ENCODE measurements around the gene DLST. TPM values are rescaled to one million over a fixed set of nuclear protein-coding genes. Genes with fewer than 3 reads are reported as not detected.
"Not testable (repeated sequence)": the region's sequence is repeated elsewhere in the genome, so short reads cannot be mapped to it uniquely, and the experiment has no call there.

The DLST gene
- total RNA-seq, 1 experiment from 2014 or later = 71.6 TPM

DNA sequence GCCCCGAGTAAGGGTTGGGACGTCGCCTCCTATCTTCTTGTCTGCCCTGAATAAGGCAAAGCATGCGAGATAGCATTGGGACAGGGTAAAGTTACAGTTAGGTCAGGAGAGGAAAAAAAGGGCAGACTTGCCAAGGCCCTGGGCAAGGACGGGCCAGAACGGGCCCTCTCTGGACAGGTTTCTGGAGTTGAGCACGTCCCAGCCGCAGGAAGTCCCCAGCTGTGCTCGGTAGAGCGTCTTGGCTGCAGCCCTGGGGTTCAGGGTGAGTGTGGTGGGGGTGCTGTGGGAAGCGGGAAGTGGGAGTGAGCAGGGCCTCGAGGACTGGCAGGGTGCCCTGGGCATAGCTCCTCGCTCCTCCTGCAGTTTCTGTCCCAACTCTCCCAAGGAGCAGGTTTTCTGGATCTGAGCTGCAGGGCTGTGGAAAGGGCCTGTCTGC, 35.9 kb downstream of the DLST start:
- DNase-seq (ENCODE audit: low read depth) = no peak

DNA sequence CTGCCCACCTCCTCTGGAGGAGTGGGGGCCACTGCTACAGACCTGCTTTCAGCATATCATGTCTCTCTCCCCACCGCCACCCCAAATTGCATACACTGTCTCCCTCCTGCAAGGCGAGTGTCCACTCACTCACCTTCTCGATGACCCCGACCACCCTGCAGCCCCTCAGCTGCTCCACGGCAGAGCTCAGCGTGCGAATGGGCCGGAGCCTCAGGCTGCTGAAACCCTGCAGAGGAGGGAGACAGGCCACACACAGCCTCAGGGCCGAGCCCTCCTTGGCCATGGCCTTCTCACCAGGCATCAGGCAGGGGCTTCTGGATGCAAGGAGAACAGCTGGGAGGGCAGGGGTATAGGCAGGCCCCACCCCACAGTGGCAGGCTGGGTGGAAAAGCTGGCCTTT, 36.7 kb downstream of the DLST start:
- DNase-seq (ENCODE audit: low read depth) = no peak

DNA sequence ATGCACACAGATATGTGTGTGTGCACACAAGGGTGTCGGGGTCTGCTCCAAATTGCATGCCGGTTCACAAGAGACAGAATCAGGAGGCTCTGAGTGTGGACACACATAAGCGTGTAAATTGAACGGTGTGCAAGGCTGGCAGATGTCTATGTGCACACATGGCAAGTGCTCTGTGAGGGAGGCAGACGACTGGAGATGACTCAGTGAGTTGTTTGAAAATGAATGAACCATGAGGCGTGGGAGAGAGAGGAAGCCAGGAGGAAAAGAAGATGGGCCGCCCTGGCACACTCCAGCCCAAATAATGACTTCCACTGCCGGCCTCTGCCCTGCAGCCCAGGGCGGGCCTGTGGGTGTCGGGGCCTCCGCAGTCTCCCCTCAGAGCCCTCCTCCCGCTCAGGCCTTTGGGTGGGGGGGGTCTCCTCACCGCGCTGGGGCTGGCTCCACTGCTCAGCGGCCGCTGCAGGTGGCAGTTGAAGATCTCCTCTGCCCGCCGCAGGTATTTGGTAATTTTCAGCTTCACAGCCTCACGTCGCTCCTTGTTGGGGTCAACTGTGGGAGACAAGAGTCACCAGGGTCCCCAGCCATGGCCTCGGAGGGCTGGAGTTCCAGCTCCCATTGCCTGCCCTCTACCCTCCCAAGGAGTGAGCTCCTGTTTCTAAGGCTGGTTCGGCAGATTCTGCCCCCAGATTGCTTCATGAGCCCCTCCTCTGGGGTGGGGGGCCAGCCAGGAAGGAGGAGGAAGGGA, 37.9 kb downstream of the DLST start:
- no peak for DNase-seq (ENCODE audit: low read depth)

DNA sequence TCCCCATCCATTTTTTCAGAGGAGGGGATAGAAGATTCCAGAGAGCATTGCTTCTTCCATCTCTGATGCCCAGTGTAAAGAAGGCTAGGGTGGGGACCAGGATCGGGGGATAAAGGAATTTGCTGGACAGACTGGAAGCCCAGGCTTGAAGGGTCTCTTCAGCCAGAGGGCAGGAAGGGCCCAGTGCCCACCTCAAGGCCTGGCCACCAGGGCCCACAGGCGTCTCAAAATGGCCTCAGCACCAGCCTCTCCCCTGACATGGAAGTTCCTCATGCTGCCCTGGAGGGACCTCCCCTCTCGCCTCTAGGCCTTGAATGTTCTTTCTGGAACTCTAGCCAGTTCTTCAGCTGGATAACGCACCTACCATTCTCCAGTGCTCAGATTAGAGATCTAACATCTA, 38.6 kb downstream of the DLST start:
- DNase-seq (ENCODE audit: low read depth) = no peak

DNA sequence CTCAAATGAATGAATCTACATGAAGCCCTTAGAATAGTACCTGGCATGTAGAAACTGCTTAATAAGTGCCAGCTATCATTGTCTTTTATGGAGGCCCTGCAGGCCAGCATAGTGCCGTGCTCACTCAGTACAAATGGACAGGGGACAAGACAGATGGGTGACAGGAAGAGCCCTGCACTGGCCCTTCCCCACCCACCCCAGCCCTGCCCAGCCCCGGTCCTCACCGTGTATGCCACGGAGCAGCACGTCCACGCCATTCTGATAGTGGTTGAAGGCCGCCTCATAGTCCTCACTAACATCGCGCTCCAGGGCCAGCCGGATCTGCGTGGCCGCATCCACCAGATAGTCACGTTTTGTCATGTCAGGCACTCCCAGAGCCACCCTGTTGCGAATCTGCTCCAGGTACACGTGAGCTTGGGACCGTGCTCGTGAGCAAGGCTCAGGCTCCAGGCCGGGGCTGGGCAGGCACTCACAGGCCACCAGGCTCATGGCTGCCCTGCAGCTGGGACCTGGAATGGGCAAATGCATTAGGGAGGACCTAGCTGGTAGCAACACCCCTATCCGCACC, 39.4 kb downstream of the DLST start:
- DNase-seq (ENCODE audit: low read depth) = no peak

DNA sequence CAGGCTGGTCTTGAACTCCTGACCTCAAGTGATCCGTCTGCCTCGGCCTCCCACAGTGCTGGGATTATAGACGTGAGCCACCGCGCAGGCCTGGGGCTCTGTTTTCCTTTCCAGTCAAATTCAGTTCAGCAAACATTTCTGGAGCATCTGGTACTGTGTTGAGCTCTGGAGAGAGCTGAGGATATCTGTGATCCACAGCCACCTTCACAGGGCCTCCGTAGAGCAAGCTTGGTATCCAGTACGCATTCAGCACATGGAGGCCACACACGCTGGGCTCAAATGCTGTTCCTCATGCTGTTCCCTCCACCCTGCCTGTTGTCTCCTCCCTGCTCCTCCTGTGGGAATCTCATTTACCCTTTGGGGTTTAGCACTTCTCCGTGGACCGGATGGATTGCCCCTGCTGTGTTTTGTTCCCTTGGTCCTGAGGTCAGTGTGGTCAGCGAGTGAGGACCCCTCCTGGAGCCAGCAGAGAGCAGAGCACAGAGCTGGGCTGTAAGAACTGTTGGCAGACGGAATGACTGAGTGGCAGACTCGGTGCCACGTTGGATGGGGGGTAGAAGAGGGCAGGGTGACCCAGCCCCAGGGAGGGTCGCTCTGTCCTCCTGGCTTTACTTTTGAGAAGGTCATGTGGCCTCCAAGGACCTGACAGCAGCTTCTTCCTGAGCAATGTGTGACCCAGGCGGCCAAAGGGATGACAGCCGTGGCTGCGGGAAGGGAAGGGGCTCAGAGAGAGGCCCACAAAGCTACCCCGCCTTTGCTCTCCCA, 40.5 kb downstream of the DLST start:
- no peak for DNase-seq (ENCODE audit: low read depth)

DNA sequence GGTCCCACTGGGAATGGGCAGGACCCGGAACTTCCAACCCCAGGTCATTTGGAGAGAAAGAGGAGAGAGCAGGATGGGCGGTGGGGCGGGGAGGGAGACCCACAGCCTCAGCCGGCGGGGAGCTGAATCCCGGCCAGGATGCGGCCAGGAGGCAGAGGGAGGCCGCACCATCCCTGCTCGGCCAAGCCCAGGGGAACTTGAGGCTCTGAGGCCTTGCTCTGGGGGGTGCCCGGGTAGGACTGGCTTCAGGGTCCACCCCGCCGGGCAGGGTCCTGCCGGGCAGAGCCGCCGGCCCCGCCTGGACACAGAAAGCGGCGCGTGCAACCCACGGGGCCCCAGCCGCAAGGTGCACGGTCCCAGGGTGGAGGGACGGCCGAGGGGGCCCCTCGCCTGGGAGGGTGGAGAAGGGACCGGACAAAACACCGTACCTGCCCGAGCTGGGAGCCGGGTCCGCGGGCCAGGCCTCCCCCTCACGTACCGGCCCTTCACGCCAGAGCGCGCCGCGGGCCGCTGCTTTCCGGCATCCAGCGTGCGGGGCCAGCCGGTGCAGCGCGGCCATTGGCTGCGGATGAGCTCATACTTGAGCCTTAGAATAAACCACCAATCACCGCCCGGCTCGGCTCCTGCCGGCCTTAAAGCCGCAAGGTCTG, 41.2 kb downstream of the DLST start, which contains the start of gene RPS6KL1:
Gene RPS6KL1, minus strand, starts transcription at position 509 of the 650 bp plus-strand sequence. CDS start 1,719 bp downstream, outside the sequence.
- peak; percentile 56 for DNase-seq (ENCODE audit: low read depth)

DNA sequence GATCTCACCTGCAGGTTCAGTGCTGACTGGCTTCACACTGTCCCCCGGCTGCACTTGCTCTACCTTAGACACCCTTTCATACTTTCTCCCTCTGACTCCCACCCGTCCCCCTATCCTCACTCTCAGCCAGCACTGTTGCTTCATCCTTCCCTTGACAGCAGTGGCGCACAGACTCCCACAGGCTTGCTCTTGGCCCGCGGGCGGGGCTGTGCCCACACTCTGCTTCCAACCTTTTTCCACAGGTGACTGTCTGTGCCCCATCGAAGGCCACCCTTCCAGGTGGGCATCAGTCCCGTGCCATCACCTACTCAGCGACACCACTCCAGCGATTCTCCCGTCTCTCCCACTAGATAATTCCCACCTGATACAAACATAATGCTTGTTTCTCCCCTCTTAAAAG, 42.3 kb downstream of the DLST start:
- DNase-seq (ENCODE audit: low read depth) = no peak

DNA sequence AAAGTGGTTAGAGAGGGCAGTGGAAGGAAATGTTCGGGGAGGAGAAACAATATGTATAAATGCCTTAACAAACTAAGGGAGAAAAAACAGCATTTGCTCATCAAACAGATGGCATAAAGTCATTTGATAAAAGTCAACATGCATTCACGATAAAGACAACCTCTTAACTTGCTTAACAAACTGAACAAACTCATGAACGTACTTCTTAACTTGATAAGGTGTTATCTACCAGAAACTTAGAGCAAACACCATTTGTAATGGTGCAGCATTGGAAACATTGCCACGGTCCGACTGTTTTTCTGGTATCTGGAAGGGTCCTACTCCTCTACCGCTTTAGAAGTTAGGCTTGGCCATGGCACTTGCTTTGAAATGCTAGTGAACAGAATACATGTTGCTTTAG, 45.5 kb downstream of the DLST start:
- no peak for DNase-seq (ENCODE audit: low read depth)

DNA sequence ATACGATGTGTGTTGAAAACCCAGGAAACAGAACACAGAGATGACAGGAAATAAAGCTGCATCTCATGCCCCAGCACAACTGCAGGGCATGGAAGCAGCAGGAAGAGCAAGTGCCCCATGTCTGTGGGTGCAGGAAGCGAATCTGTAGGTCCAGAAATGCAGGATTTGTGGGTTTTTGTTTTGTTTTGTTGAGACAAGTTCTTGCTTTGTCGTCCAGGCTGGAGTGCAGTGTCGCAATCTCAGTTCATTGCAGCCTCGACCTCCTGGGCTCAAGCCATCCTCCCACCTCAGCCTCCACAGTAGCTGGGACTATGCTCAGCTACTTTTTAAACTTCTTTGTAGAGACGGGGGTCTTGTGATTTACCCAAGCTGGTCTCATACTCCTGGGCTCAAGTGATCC, 47.5 kb downstream of the DLST start:
- no peak for DNase-seq (ENCODE audit: low read depth)

DNA sequence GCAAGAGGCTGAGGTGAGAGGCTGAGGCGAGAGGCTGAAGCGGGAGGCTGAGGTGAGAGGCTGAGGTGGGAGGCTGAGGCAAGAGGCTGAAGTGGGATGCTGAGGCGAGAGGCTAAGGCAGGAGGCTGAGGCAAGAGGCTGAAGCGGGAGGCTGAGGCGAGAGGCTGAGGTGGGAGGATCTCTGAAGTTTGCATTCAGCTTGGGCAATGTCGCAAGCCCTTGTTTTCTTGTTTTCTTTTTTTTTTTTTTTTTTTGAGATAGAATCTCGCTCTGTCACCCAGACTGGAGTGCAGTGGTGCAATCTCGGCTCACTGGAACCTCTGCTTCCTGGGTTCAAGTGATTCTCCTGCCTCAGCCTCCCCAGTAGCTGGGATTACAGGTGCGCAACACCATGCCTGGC, 50.0 kb downstream of the DLST start:
- not testable (repeated sequence) for DNase-seq (ENCODE audit: low read depth)

DNA sequence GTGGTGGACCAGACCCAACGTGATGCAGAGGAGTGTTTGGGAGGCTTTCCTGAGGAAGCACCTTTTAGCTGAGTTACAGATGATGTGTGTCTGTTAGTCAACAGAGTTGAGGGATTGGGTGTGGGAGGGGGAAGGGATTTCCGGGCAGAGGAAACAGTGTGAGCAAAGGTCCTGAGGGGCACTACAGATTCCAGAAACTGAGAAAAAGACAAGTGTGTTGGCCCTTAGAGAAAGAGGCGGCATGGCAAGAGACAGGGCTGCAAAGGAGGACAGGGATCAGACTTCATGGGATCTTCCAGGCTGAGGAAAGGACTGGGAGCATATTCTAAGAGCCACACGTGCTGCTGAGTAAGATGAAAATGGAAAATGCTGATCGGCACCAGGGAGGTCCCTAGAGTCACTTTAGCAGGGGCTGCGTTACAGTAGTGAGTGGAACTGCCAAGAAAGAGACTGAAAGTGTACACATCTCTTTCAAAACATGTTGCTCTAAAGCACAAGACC, 50.7 kb downstream of the DLST start:
- DNase-seq (ENCODE audit: low read depth) = no peak

DNA sequence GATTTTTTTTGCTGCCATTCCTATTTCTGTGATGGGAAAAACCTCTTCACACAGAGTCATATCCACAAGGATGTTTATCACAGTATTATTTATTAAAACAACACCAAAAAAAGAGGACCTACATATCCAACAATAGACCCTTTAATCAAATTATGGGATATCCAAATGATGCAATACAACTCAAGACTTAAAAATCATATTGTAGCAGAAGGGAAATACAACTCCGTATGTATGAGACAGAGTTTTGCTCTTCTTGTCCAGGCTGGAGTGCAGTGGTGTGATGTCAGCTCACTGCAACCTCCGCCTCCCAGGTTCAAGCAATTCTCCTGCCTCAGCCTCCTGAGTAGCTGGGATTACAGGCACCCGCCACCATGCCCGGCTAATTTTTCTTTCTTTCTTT, 51.2 kb downstream of the DLST start:
- not testable (repeated sequence) for DNase-seq (ENCODE audit: low read depth)

DNA sequence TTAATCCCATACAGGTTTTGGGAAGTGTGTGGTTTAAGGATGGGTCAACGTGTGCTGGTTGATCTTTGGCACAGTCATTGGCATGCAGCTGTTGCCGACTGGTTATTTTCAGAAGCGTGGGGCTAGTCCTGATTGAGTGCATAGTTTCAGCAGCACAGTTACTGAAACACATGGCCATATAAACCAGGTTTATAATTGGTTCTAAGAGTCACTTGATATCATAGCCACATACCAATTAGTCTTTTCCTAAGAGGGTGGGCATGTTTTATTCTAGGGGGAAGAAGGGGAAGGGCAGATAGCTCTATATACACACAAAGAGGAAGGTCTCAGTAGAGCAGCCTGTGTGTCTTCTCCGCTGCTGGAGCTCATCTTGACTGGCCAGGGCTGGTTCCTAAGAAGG, 52.3 kb downstream of the DLST start:
- DNase-seq (ENCODE audit: low read depth) = peak; percentile 98

DNA sequence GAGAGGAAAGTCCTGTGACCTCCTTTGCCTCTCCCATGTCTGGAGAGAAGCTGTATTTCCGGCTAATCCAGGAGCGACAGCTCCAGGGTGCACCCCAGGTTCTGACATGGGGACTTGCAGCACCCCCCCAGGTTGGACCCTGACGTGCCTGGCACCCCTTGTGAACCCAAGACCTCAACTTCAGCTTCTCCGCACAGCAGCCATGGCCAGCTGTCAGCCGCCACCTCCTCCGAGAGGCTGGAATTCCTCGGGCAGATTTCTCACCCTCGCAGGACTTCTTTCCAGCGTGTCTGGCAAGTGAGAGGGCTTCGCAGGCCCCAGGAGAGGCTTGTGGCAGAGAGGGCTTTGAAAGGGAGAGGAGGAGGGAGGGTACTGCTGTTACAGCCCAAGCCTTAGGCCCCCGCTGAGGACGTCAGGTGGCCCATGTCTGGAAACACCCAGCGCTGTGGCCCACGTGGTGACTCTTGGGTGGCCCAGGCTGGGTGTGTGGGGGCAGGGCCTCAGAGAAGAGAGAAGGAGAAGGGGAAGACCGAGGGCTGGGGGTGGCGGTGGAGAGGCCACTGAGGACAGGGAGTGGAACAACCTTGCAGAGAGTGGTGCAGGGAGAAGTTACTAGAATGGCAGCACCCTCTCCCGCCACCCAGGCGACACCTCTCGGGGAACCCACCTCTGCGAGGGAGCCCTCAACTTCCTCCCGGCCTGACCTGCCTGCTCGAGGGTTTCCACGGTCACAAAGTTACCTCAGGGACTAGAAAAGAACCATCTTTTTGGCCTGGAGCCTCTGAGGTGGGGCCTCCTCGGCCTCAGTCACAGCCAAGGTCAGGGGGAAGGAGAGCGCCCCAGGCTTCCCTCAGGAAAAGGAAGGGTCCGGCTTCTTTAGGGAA, 53.0 kb downstream of the DLST start:
- peak; percentile 65 for DNase-seq (ENCODE audit: low read depth)

DNA sequence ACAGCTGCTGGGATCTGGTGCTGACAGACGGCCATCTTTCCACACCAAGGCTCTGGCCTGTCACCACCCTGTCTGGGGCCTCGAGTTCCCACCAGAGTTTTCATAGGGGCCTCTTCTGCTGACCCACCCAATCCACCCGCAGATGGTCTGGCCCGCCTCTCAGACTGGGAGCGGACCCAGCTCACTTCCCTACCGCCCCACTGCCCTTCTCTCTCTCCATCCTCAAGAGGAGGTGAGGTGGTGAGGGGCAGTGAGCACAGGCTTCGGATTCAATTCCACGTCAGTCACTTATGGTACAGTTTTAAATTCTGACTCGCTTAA, 53.6 kb downstream of the DLST start:
- no peak for DNase-seq (ENCODE audit: low read depth)

DNA sequence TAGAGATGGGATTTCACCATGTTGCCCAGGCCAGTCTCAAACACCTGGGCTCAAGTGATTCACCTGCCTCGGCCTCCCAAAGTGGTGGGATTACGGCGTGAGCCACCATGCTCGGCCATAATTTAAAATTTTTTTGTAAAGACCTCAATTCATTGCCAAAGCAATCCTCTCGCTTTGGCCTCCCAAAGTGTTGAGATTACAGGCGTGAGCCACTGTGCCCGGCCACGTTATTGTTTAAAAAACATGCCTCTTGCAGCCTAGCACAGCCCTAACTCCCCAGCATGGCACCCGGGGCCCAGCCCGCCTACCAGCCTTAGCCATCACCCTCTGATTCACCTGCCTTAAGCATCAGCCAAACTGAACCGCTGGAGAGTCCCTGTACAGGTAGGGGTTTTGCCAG, 54.4 kb downstream of the DLST start:
- DNase-seq (ENCODE audit: low read depth) = no peak

DNA sequence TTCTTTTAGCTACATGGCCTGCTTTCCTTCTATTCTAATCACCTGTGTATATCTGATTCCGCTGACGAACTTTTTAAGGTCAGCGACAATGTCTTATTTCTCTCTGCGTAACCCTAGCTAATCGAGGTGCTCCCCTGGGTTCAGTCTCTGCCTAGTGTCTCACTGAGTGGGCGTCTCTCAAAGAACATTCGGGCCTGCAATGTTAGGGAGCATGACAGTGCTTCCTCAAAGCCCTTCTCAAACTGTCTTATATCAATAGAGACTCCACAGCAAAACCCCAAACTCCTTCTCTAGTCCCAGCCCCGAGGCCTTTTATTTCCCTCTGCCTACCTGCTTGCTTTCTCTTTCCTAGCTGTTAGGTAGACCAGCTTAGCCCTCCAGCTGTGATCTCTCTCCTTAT, 55.0 kb downstream of the DLST start:
- DNase-seq (ENCODE audit: low read depth) = no peak

DNA sequence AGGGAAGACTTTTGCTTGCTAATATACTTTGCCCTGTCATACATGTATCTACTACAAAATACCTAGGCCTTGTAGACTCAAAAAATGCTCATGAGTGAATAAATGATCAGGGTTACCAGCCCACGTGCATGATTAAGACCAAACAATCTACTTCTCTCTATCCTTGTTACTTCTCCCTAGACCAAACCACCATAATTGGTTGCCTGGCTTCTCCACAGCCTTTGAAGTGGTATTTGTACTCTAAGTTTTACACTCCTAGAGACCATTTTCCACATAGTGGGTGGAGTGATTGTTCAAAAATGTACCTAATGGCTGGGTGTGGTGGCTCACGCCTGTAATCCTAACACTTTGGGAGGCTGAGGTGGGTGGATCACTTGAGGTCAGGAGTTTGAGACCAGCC, 55.5 kb downstream of the DLST start:
- no peak for DNase-seq (ENCODE audit: low read depth)

DNA sequence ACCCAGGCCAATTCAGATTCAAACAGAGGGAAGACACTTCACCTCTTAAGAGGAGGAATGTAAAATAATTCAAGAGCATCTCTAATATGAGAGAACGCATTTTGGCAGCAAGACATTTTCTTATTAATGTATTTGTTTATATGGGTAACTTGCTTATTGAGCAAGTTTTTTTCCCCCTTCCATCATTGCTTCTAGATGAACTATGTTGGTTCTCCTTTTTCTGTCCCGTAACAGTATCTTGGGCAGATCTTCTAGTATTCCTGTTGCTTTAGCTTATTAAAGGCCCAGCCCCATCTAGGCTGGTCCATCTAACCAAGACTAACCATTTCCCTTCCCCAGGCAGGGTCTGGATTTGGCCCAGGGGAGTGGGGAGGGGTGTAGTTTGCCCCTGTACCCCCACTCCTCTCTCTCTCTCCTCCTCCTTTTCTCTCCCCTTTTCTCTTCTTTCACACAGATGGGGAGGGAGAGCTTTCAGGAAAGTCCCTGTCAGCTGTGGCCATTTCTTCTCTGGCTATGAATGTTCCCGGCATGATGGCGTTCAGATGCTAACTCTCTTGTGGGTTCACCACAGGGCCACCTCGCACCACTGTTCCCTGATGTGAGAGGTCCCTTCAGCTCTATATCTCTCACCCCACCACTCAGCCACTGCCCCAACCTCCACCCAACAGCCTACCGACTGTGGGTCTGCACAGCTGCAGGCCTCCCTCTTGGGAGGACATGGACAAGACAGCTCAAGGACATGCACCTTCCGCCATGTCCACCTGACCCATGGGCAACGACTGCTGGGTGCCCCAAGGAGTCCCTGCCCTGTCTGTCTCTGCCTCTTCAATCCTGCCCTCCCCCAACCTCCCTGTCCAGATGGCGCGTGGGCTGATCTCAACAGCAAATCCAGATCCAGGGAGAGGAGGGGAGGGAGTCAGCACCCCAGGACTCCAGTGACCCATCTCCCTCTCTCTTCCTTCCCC, 57.1 kb downstream of the DLST start:
- no peak for DNase-seq (ENCODE audit: low read depth)
